HG02870 (cell line): Measurements from ENCODE around the gene RPAP3.

Source experiments
- ATAC-seq: cut with Tn5 transposase; IDR thresholded peaks from one replicate; pipeline ENCODE4 v1.9.1; 2021; ENCODE audit warnings: mild to moderate bottlenecking, moderate library complexity; ENCODE audit not compliant: unreplicated experiment

Gene RPAP3

DNA sequence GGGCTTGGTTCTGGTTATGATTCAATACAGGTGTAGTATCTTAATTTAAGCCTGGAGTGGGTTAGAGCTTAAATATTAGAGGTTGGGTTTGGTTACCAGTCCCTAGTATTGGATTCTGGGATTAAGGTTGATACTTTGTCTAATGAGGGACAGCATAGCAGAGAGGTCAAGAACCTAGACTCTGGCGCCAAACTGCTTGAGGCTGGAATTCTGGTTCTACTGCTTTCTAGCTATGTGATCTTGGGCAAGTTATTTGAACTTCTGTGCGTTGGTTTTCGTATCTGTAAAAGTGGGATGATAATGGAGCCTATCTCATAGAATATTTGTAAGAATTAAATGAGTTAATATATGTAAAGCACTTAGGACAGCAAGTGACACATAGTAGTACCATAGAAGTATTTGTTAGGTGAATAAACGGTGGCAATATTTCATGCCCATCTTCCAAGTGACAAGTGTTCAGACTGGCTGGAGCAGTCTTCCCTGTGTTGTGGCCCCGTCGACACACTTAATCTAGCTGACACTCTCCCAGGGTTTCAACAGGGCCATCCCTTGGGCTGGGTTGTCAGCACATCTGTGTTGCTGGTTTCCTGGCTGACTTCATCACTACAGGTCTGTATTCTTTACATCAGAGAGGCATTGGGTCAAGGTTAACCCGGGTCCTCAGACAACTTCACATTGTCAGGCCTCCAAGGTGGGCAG is 16.5 kb upstream of the RPAP3 start:
- ATAC-seq = no peak

DNA sequence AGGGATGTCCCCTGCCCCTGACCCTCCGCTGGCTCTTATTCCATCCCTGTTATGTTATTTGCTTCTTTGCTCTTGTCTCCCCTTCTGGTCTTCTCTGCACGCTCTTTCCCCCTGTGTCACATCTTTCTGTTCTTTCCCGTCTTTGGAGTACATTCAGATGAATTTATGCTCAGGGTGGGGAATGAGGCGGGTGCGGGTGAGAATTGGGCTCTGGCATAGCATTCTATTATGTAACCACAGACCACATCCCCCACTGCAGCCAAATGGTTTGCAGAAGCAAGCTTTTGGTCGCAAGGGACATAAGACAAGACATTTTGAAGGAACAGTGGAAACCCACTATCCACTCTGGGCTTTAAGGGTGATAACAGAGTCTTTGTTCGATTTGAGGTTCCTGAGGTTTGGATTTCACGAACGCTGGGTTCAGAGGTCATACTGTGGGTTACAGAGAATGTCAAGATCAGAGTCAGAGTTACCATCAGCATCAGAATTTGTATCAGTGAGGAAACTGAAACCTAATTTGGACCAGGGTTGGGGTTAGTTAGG is 15.7 kb upstream of the RPAP3 start:
- no peak for ATAC-seq

DNA sequence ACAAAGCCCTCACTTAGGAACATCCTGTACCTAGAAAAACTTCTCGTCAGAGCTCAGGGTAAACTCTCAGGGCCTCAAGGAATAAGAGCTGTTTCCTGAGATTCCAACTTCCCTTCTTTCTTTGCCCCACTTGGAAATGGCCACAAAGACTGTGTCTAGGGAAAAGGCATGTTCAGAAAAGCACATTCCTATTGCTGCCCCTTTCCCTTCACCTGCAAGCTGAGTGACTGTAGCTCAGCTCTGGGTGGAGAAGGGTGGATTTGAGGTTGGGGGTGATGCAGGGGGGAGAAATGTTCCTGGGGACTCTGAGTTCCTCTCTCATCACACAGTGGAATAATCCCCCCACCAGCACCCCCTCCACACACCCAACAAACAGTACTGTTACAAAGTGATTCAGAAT is 12.7 kb upstream of the RPAP3 start:
- no peak for ATAC-seq

DNA sequence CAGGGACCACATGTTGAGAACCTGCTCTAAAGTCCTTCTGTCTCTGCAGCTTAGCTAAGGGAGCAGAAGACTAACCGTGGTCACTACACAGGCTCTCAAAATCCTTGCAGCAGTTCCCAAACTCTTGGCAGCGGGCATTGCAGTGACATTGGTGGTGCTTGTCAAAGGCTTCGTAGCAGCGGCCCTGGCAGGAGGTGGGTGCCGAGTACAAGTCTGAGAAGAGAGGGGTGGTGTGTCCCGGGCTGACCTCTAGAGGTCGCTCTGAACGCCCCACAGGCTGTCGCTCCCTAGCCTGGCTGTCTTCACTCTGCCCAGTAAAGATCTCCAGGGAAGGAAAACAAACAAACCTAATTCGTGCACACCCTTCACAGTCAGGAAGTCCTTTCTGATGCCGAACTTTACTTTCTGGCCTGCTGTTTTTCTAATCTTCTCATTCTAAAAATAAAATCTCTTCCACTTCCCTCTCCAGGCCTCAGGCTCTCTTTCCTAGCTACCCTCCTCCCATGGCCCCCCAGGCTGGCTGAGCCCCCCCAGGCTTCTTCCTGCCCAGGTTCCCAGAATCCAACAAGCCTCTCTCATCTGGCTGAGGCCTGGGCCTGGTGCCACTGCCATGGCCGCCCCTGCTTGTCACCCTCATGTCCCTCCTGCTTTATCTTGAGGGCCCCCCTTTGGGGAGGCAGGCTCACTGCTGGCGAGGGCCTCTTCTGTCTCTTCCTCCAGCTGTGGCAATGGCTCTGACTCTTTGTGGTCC is 11.8 kb upstream of the RPAP3 start:
- no peak for ATAC-seq

DNA sequence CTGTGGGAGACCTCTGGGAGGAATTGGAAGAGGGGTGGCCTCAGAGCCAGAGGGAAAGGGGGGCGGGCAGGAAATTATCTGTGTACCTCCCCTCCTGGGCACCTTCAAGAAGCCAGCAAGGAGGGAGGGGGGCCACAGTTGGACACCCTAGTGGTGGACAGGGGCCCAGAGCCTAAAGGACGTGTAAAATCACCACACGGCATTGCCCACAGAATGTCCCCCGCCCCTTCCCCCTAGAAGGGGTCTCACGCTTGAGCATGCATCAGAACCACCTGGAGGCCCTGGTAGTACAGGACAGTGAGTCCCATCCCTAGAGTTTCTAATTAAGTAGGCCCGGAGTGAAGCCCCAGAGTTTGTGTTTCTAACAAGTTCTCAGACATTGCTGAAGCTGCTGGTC is 11.2 kb upstream of the RPAP3 start:
- ATAC-seq = no peak

DNA sequence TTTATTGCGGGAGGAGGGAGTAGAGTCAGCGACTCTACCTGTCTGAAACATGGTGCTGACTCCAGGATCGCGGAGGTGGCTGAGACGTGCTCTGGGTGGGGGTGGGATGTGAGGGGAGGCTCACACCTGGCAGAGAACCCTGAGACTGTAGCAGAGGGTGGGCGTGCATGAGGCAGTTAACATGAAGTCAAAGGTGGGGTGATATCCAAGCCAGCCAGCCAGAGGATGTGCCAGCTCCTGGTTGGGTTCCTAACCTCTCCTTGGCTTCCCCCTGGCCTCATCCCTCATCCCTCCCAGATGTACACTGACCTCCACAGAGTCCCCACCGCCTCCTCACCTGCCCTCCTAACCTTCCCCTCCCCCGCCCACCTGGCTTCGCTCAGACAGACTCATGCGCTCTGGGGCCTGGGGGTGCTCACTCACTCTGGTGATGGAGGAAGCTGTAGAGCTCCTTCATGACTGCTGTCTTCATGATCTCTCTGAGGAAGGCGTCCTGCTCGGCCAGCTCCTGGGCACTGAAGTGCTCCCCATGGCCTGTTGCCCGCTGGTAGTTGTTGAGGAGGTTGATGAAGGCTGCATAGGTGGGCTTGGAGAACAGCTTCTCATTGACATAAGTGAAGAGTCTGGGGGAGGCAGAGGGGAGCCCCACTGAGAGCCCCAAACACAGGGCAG is 10.2 kb upstream of the RPAP3 start:
- ATAC-seq = no peak

DNA sequence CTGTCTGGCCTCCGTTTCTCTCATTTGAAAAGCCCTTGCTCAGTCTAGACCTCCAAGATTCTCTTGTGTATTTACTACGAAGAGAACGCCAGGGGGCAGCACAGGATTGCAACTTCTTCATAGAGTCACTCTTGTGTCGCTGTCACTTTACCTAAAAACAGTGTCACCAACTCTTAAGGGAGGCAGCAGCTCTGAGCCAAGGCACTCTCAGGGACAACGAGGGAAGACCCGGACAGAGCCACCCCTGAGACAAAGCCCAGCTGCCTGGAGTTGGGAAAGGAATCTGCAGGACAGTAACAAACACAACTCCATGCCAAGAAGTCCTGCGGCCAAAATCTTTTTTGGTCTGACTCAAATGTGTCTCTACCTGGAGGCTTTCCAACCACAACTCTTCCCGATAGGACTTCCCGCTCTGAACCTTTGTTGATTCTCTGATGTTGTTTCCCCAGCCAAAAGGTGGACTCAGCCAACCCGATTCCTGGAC is 9.6 kb upstream of the RPAP3 start:
- peak; percentile 78 for ATAC-seq

DNA sequence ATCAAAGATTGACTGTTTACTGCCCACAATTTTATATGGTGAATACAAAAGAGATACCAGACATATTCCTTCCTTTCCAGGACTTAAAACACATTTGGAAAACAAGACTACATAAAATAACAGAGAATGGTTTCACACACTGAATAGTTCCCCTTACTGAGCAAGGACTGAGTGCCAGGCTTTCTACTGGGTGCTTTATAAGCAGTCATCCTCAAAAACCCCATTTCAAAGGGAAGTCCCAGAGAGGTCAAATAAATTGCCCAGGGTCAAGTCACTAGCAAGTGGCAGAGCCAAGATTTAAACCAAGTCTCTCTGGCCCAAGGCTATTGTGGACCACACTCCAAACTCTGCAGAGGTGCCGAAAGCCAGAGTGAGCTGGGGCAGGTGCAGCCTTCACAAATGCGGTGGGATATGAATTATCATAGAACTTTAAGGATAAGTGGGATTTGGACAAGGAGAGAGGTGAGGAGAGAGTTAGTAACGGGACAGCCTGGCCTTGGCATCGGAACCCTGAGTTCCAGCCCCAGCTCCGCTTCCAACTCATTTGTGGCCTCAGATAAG is 9.1 kb upstream of the RPAP3 start:
- no peak for ATAC-seq

DNA sequence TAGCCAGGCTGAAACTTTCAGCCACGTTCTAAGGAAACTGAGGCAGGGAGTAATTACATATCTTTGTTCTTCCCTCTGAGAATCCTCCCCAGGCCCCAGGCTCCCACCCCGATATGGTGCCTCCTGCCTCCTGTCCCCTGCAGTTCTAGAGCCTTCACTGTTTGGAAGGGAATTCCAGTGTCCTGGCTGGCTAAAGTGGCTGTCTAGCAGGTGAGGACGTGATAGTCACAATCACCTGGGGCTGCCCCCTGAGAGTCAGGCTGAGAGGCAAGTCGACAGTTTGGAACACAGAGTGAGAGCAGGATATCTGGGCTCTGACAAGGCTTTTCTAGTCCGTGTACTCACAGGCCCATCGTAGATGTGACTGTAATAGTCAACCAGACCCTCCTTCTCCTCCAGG is 6.3 kb upstream of the RPAP3 start:
- no peak for ATAC-seq

DNA sequence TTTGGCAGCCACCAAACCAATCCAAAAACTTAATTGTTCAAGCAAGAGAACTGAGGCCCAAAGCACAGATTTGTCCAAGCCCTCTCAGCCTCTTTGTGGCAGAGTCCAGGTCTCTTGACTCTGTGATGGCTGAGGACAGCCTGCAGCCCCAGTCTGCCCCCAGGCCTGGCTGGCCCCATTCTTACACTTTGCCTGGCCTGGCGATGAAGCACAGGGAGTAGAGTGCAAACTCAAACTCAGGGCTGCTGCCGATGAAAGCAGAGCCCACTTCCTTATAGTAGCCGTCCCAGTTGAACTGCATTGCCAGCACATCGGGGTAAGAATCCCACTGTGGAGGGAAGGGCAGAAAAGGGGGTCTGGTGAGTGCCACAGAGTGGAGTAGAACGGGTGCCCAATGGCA is 5.6 kb upstream of the RPAP3 start:
- ATAC-seq = no peak

DNA sequence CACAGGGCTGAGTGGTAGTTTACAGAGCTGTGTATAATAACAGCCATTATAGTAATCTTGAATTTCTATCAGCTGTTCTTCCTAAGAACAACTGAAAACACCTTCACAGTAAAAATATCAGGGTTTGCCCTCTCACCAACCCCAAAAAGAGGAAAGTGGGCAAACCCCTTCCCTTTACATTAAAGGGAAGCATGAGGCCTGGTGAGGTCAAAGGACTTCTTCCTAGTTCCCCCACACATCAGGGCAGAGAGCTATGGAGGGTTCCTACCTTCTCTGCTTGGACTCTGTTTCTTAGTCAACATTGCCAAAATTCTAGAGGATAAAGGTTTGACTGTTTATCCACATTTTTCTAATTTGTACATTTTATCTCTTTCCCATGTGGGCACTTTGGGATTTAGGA is 4.4 kb upstream of the RPAP3 start:
- no peak for ATAC-seq

DNA sequence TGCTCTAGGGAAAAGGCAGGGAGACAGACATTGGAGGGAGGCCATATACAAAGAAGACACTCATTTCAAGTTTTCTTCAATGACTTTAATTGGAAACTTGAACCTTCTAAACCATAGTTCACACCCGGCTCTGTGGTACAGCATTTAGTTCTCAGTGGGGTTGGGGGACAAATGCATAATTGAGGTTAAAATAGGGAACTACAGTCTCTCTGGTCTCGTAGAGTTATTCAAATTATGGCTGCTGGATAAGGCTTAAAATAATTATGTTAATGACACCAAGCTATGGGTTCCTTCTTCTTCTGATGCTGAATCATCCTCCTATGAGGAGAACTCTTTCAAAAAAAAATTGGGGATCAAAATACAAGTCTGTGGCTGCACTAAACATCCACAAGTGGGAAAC is 3.8 kb upstream of the RPAP3 start:
- no peak for ATAC-seq

DNA sequence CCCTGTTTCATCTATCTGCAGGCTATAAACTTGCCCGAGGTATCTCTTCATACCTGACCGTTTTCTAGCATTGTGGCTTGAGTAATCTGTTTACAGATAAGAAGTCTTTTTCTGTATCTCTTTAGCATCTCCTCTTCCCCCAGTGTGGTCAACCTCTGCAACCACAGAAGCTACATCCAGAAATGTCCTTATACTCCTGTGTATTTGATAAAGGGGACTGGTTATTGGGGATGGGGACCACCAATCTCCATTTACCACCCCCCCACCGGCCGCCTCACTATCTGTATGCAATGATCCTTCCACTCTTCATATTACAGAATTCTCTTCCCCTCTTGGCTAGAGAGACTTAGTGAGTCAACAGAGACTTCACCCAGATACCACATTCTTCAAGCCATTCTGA is 3.4 kb upstream of the RPAP3 start:
- no peak for ATAC-seq

DNA sequence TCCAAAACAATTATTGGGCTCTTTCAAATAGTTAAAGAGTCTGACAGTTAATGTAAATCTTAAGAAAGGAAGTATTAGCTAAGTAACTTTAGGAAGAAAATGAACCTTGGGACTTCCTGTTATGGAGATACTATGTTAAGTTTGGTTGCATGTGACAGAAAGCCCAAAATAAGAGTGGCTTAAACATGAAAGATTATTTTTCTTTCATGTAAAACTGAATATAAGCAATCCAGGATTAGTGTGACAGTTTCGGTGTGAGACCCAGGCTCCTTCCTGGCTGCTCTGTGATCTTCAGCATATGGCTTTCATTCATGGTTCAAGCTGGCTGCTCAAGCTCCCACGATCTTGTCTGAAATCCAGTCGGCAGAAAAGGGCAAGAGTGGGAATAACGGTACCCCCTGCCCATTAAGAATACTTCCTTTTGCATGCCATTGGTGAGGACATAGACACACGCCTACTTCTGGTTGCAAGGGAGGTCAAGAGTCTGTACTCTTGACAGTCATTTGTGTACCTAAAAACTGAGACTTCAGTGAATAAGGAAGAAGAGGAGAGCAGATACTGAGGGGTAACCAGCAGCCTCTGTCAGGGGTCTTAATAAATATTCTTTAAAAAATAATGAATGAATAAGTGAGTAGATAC is 2.2 kb upstream of the RPAP3 start:
- ATAC-seq = peak; percentile 33

DNA sequence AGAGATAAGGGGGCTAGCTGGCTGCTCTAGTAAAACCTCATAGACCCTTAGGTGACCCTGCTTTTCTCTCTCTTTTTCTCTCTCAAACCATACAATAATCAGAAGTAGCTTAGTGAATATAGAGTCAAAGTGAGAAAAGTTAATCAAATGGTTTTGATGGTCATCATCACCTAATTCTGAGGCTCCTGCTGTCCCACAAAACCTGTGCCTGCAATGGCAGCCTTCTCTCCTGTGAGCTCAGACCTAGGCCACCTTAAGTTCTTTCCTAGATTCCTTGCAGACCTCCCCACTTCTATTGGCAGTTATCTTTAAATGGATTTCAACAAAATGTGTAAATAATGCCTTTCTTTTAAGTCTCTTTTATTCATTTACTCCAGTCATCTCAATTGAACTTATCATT is 1.5 kb upstream of the RPAP3 start:
- no peak for ATAC-seq

DNA sequence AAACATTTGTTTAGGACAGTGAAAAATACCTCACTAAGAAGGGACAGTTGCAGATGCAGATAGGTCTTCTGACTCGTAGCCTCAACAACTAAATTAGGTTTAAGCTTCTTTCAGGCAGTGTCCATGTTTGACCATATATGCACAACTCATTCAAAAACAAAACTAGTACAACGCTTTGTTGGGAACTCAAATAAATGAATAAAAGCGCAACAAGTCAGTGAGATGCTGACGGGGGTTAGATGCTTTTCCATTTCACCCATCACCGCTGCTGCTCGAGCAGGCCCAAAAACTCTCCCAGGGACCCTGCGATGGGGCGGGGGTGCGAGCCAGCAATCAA is 633 bp downstream of the RPAP3 start:
- ATAC-seq = no peak

DNA sequence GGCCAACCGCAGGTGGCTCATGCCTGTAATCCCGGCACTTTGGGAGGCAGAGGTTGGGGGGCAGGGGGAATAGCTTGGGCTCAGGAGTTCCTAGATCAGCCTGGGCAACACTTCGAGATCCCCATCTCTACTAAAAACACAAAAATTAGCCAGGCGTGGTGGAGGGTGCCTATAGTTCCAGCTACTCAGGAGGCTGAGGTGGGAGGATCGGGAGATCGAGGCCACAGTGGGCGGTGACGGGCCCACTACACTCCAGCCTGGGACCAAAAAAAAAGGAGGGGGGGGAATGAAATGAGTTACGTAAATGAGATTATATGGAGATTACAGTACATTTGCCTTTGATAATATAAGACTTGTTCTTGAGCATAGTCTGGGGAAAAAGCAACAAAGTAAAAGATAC is 1.1 kb downstream of the RPAP3 start:
- ATAC-seq = no peak

DNA sequence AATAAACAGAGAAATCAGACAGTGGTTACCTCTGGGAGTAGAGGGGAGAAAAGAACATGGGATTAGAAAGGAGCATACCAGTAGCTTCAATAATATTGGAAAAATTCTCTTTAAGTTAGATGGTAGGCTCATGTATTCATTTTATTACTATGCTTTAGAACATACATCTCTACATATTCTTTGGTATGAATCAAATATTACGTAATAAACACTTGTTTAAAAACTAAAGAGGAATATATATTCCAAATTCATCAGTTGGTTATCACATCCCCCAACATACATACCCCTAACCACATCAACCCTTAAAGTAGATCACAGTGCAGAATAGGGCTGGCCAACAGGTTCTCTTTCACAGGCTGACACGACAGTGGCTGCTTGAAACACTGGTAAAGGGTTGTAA is 5.6 kb downstream of the RPAP3 start:
- ATAC-seq = no peak

DNA sequence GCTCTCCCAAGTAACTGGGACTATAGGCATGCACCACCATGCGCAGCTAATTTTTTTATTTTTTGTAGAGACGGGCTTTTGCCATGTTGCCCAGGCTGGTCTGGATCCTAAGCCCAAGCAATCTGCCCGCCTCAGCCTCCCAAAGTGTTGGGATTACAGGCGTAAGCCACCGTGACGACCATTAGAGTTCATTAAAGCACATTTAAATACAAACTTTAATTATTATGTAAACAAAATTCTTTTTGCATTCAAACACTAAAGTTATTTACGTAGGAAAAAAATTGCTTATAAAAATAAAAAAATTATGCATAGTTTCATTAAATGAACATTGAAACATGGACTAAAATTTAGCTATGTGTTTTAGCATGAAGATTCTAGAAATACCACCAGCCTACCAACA is 7.2 kb downstream of the RPAP3 start:
- no peak for ATAC-seq

DNA sequence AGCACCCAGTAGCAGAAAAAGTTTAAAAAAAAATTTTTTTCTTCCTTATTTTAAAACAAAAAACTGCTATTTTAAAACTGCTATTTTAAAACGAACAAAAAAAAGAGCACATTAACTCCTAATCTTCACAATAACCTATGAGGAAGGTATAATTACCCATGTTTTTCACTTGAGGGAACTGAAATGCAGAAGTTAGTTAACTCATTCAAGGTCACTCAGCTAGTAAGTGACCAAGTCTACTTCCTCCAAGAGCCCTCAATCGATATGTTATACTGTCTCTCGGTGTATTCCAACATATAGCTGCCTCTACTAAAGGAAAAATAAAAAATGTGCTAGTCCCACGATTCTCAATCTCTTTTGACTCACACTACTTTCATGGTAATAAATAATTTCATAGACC is 7.8 kb downstream of the RPAP3 start:
- no peak for ATAC-seq

DNA sequence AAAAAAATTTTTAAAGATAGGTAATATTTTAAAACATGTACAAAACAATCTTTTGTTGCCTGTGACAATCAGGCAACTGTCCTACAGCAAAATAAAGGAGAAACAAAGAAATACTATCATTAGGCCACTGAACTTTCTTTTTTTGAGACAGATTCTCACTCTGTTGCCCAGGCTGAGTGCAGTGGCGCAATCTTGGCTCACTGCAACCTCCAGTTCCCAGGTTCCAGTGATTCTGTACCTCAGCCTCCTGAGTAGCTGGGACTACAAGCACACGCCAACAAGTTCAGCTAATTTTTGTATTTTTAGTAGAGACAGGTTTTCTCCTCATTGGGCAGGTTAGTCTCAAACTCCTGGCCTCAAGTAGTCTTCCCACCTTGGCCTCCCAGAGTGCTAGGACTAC is 16.6 kb downstream of the RPAP3 start:
- no peak for ATAC-seq
